ENCODE measurements around the gene RBL2. TPM values are rescaled to one million over a fixed set of nuclear protein-coding genes. Genes with fewer than 3 reads are reported as not detected.
"Not testable (repeated sequence)": the region's sequence is repeated elsewhere in the genome, so short reads cannot be mapped to it uniquely, and the experiment has no call there.

RBL2 gene
- total RNA-seq, 2 experiments from 2014 or later, result 102 TPM

DNA sequence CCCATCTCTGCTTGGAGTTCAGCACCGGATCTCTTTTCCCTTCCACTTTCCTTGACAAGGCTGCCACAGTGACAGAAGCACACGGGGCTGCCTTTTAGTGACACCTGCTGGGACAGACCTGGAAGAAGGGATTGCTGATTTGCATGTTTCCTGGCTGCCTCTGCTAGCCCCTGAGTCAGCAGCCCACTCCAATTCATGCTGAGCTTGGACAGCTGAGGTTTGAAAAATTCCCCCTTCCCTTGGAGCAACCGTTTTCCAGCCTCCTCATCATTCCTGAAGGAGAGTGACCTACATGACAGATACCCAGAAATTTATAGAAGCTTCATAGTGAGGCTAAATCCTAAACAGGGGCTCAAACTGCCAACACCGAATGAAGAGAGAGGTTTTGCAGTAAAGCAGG, 18.8 kb upstream of the RBL2 start:
- Mint-ChIP-seq H3K4me3 (no peak overlapping the region), H3K9me3 (peaks cover 2% of the 10 kb centered on the region), H3K36me3 (ENCODE audit: low read depth) (peaks cover 10% of the 10 kb centered on the region), H3K4me1 (ENCODE audit: low read depth) (peaks cover 12% of the 10 kb centered on the region), H3K27me3 (no peaks in the 10 kb centered on the region), H3K27ac (no peak overlapping the region)
- no peaks in the 10 kb centered on the region for H3K4me1 ChIP-seq (ENCODE audit: insufficient read depth, low read length)
- intact Hi-C loops (cut with DNase I, micrococcal nuclease), result no loop called here
- POLR2A ChIA-PET, result interaction anchor here (1.1 kb wide), 1 partner anchor 87 kb away, joined by 3 read pairs; the partner anchor contains the start of gene AKTIP
- ATAC-seq (ENCODE audit: poor library complexity) (no peak), DNase-seq (no peak)
- no peak overlapping the region for H3K27ac ChIP-seq (ENCODE audit: low read depth in 1 of 2, low read length in 2 of 2)
- no peak overlapping the region for H3K4me3 ChIP-seq (ENCODE audit: low read length)
- CTCF ChIA-PET, result no interaction called here
- H3K36me3 ChIP-seq (ENCODE audit: insufficient read depth, low read length), result no peaks in the 10 kb centered on the region
- TF ChIP-seq, protein P1, sequence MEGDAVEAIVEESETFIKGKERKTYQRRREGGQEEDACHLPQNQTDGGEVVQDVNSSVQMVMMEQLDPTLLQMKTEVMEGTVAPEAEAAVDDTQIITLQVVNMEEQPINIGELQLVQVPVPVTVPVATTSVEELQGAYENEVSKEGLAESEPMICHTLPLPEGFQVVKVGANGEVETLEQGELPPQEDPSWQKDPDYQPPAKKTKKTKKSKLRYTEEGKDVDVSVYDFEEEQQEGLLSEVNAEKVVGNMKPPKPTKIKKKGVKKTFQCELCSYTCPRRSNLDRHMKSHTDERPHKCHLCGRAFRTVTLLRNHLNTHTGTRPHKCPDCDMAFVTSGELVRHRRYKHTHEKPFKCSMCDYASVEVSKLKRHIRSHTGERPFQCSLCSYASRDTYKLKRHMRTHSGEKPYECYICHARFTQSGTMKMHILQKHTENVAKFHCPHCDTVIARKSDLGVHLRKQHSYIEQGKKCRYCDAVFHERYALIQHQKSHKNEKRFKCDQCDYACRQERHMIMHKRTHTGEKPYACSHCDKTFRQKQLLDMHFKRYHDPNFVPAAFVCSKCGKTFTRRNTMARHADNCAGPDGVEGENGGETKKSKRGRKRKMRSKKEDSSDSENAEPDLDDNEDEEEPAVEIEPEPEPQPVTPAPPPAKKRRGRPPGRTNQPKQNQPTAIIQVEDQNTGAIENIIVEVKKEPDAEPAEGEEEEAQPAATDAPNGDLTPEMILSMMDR (IDR thresholded peaks at IDR 0.05), result no peak
- H3K9me3 ChIP-seq (ENCODE audit: control insufficient read depth in 1 of 2, insufficient read depth in 1 of 2, low read length in 2 of 2), result peaks cover 0 to 15% of the 10 kb centered on the region in 2 experiments
- H3K27me3 ChIP-seq (ENCODE audit: control insufficient read depth in 1 of 2, insufficient read depth in 2 of 2, low read length in 2 of 2), result no peaks in the 10 kb centered on the region

DNA sequence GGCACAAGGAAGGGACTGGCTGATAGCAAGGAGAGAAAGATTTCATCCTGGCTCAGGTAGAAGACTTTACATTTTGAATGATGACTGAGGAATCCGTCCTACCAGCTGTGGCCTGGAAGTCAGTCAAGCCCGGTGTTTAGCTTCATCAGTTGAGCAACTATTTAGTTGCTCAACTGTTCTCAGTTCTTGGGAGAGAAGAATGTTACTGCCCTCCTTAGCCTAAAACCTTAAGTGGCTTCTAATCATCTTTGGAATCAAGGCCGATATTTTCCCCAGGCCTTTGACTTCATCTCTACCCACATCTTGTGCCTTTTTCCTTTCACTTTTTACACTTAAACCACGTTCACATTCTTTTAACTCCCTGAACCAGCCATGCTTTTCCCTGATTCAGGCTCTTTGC, 17.3 kb upstream of the RBL2 start:
- intact Hi-C loops (cut with DNase I, micrococcal nuclease), result no loop called here
- Histone ChIP-seq H3K27me3 (ENCODE audit: control insufficient read depth in 1 of 2, insufficient read depth in 2 of 2, low read length in 2 of 2) (no peaks in the 10 kb centered on the region), H3K27ac (ENCODE audit: low read depth in 1 of 2, low read length in 2 of 2) (no peak overlapping the region), H3K4me3 (ENCODE audit: low read length) (no peak overlapping the region), H3K36me3 (ENCODE audit: insufficient read depth, low read length) (no peaks in the 10 kb centered on the region), H3K4me1 (ENCODE audit: insufficient read depth, low read length) (no peaks in the 10 kb centered on the region), H3K9me3 (ENCODE audit: control insufficient read depth in 1 of 2, insufficient read depth in 1 of 2, low read length in 2 of 2) (peaks cover 0 to 22% of the 10 kb centered on the region in 2 experiments)
- no peaks in the 10 kb centered on the region for H3K9me3 Mint-ChIP-seq
- peaks cover 4% of the 10 kb centered on the region for H3K36me3 Mint-ChIP-seq (ENCODE audit: low read depth)
- DNase-seq, result no peak
- H3K27me3 Mint-ChIP-seq, result no peaks in the 10 kb centered on the region
- H3K27ac Mint-ChIP-seq, result no peak overlapping the region
- ChIA-PET POLR2A (interaction anchor here (1.0 kb wide), 1 partner anchor 37 kb away, joined by 3 read pairs; no protein-coding TSS in a partner anchor), CTCF (no interaction called here)
- TF ChIP-seq, protein P1 (IDR thresholded peaks at IDR 0.05), result no peak
- H3K4me3 Mint-ChIP-seq, result no peak overlapping the region
- peaks cover 12% of the 10 kb centered on the region for H3K4me1 Mint-ChIP-seq (ENCODE audit: low read depth)
- no peak for ATAC-seq (ENCODE audit: poor library complexity)

DNA sequence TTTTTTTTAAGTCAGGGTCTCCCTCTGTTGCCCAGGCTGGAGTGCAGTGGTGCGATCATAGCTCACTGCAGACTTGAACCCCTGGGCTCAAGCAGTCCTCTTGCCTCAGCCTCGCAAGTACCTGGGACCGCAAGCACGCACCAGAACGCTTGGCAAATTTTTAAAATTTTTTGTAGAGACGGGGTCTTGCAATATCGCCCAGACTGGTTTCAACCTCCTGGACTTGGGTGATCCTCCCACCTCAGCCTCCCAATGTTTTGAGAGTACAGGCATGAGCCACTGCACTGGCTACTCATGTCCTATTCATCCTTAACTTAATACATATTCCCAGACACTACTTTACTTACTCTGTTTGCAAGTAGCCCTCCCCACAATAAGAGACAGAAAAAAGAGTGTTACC, 16.3 kb upstream of the RBL2 start:
- H3K9me3 ChIP-seq (ENCODE audit: control insufficient read depth in 1 of 2, insufficient read depth in 1 of 2, low read length in 2 of 2), result peaks cover 0 to 16% of the 10 kb centered on the region in 2 experiments
- no peaks in the 10 kb centered on the region for H3K4me1 ChIP-seq (ENCODE audit: insufficient read depth, low read length)
- no peak overlapping the region for H3K4me3 Mint-ChIP-seq
- no peak overlapping the region for H3K4me3 ChIP-seq (ENCODE audit: low read length)
- no peaks in the 10 kb centered on the region for H3K9me3 Mint-ChIP-seq
- ATAC-seq (ENCODE audit: poor library complexity) (no peak), DNase-seq (no peak)
- no peak overlapping the region for H3K27ac ChIP-seq (ENCODE audit: low read depth in 1 of 2, low read length in 2 of 2)
- H3K27me3 ChIP-seq (ENCODE audit: control insufficient read depth in 1 of 2, insufficient read depth in 2 of 2, low read length in 2 of 2), result no peaks in the 10 kb centered on the region
- TF ChIP-seq, protein P1 (IDR thresholded peaks at IDR 0.05), result no peak
- H3K36me3 ChIP-seq (ENCODE audit: insufficient read depth, low read length), result no peaks in the 10 kb centered on the region
- intact Hi-C loops (cut with DNase I, micrococcal nuclease), result no loop called here
- ChIA-PET POLR2A (no interaction called here), CTCF (no interaction called here)
- H3K27ac Mint-ChIP-seq, result no peak overlapping the region
- H3K36me3 Mint-ChIP-seq (ENCODE audit: low read depth), result peaks cover 4% of the 10 kb centered on the region
- H3K4me1 Mint-ChIP-seq (ENCODE audit: low read depth), result peaks cover 12% of the 10 kb centered on the region
- no peaks in the 10 kb centered on the region for H3K27me3 Mint-ChIP-seq

DNA sequence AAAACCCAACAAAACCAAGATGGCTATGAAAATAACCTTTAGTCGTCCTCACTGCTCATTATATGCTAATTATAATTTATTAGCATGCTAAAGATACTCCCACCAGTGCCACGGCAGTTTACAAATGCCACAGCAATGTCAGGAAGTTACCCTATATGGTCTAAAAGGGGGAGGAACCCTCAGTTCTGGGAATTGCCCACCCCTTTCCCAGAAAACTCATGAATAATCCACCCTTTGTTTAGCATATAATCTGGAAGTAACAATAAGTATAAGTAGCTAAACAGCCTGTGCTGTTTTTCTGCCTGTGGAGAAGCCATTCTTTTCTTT, 14.9 kb upstream of the RBL2 start:
- DNase-seq; H3K27me3 Mint-ChIP-seq; H3K27ac ChIP-seq (ENCODE audit: low read depth in 1 of 2, low read length in 2 of 2); H3K4me3 ChIP-seq (ENCODE audit: low read length); H3K4me3 Mint-ChIP-seq; CTCF ChIA-PET; H3K27me3 ChIP-seq (ENCODE audit: control insufficient read depth in 1 of 2, insufficient read depth in 2 of 2, low read length in 2 of 2); H3K9me3 Mint-ChIP-seq; intact Hi-C loops (cut with DNase I, micrococcal nuclease); H3K27ac Mint-ChIP-seq; H3K36me3 Mint-ChIP-seq (ENCODE audit: low read depth); ATAC-seq (ENCODE audit: poor library complexity); H3K4me1 ChIP-seq (ENCODE audit: insufficient read depth, low read length); H3K36me3 ChIP-seq (ENCODE audit: insufficient read depth, low read length): not testable (repeated sequence)
- peaks cover 10 to 16% of the 10 kb centered on the region in 2 experiments for H3K9me3 ChIP-seq (ENCODE audit: control insufficient read depth in 1 of 2, insufficient read depth in 1 of 2, low read length in 2 of 2)
- POLR2A ChIA-PET, result interaction anchor here (0.8 kb wide), 1 partner anchor 38 kb away, joined by 4 read pairs; no protein-coding TSS in a partner anchor
- peaks cover 12% of the 10 kb centered on the region for H3K4me1 Mint-ChIP-seq (ENCODE audit: low read depth)
